ENCODE measurements around the gene NUTM2D.
"Not testable (repeated sequence)": the region's sequence is repeated elsewhere in the genome, so short reads cannot be mapped to it uniquely, and the experiment has no call there.

Gene NUTM2D

DNA sequence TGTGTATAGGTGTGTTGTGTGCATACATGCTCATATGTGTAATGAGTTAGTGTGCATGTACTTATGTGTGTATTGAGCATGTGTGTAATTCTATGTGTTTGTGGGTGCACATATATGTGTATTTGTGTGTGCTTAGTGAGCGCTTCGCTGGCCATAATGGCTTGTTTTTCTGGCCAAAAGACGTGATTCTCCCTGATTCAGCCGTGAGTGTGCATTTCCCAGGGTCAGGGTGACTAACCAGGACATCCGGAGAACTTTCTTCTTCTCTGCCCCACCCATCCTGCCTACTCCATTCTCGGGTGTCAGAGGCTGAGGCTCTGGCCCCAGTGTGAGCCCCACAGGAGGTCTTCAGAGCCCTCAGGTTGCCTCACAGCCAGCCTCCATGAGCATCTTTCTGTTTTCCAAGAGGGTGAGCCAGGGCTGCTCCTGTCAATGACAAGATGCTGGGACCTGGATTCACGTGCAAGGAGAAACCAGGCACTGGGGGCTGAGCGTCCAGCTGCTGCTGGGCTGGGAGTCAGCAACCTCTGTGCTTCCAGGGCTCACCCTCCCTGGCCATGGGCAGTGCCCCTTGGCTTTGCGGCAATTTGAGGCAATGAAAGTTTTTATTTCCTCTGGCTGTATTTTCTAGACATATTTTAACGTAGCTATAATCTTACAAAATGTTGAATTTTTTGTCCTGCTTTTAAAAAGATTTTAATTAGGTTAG, 25.8 kb downstream of the NUTM2D start:
- not testable (repeated sequence) for DNase-seq

DNA sequence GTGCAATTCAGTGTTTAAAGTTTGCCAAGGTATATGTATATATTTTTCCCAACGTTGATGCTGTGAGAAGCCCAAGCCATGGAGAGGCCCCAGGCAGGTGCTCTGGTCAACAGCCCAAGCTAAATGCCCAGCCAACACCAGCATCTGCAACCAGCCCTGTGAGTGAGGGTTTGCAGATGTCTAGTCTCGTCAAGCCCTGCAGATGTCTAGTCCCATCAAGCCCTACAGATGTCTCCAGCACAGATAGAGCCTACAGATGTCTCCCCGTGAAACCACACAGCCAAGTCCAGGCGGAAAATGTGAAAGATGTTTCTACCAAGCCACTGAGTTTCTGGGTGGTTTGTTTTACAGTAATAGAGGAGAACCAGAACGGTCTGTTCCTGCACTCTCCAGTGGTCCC, 26.7 kb downstream of the NUTM2D start:
- not testable (repeated sequence) for DNase-seq

DNA sequence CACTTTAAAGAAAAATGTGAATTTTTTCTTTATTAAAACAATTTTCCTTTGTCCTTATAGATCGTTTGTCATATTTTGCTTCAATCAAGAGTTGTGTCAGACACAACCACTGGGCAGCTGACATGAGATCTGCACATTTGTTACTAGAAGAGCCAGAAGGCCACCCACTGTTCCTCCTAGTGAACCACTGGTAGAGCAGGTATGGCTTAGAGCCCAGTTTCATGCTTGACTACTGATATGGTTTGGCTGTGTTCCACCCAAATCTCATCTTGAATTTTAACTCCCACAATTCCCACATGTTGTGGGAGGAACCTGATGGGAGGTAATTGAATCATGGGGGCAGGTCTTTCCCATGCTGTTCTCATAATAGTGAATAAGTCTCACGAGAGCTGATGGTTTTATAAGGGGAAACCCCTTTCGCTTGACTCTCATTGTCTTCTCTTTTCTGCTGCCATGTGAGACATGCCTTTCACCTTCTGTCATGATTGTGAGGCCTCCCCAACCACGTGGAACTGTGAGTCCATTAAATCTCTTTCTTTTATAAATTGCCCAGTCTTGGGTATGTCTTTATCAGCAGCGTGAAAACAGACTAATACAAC, 28.3 kb downstream of the NUTM2D start:
- DNase-seq, result not testable (repeated sequence)

DNA sequence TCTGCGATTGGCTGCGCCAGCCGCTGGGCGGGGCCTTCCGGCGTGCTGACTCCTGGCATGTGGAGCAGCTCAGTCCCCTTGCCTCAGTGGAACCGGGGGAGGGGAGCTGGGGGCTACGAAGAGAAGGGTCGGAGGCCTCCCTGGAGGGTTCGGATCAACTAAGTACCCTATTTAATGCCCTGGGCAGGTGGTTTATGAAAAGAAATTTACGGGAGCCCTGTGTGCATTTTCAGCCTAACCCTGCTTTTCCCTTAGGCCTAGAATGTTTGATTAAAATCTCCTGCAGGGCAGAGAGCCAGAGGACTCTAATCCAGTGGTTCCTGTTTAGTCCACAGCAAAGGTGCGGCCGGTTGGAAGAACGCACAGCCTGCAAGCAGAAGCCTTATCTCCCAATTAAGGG, 33.8 kb downstream of the NUTM2D start:
- DNase-seq, result not testable (repeated sequence)

DNA sequence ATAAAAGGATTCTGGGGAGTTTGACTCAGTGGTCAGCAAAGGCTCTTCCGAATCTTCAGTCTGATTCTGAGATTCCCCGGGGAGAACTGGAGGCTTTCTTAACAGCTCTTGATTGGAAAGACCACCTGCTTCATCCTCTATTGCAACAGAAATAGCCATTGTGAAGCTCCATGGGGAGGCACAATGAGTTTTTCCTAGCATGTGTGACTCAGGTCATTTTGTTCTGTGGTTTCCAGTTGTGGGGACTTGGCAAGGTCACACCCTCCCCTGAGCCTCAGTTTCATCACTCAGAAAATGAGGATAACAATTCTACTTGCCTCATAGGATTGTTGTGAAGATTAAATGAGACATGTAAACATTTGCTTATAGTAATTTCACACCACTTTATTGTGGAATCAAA, 38.7 kb downstream of the NUTM2D start:
- DNase-seq, result not testable (repeated sequence)

DNA sequence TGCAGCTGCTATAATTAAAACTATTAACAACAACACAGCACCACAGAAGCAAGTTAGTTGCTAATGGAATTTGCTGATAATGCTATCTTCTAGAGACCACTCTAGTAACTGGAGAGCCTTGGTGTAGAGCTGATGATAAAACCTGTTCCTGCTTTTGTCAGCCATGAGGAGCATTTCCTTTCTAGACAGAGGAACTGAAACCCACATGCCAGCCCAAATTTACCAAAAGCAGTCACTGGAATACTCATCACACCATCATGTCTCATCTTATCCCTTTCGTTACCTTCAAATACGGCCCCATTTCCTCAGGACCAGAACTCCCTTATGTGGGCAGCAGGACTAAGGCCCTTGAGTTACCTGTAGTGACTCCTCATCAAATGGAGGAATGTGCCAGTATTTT, 40.9 kb downstream of the NUTM2D start:
- DNase-seq, result not testable (repeated sequence)

DNA sequence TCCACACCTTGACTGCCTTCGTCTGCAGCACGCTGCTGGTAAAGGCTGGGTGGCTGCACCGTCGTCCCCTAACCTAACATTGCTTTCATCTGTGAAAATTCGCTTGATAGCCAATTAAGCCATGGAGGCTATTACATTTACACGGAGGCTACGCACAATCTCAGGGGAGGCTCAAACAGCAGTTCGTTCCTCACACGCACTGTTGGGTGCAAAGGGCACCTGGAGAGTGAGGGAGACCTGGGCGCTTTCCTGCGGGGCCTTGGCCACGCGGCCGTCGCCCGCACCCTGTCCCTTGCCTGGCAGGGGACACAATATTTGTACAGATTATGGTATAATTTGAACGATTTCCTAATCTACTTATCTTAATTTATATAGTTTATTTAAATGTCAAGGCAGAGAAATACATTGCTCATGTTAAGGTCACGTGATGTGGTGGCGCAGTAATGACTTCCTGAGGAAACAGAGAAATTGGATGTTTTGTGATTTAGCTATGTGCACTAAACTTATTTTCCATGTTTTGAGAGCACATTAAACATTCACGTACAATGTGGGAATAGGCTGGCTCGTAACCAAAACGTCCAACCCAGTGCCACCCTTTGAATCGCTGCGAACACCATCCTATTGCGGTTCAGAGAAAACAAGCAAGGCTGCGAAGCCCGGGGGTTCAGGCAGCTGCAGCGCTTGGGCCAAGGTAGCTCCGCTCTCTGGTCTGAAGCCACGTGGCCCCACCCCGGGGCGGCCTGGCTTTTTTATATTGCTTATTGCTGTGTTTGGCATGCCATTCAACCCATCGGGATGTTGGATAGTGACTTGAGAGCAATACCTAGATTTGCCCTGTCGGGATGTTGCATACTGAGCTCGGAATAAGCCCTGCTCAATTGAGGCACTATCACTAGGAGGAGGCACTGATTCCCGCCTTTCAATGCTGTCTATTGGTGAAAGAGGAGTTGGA, 50.2 kb downstream of the NUTM2D start:
- DNase-seq, result not testable (repeated sequence)

DNA sequence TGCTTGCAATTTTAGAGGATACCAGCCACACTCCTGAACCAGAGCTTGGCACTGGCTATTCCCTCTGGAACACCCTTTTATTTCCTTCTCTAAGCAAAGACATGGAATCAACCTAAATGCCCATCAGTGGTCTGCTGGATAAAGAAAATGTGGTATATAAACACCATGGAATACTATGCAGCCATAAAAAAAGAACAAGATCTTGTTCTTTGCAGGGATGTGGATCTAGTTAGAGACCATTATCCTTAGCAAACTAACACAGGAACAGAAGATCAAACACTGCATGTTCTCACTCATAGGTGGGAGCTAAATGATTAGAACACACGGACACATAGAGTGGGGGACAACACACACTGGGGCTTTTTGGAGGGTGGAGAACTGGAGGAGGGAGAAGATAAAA, 56.4 kb downstream of the NUTM2D start:
- not testable (repeated sequence) for DNase-seq
